HepG2 (cell line): ENCODE measurements around the gene CHD9. TPM values are rescaled to one million over a fixed set of nuclear protein-coding genes. Genes with fewer than 3 reads are reported as not detected.
A peak's percentile ranks its signal among the peaks of the same experiment; 100 is the strongest.

Experiments used
- ATAC-seq: fragments of 200-7000 bp; cut with Tn5 transposase; 3 replicates; pipeline ENCODE4 v1.9.1; 2020; ENCODE audit warnings: mild to moderate bottlenecking, moderate library complexity
- BruUV-seq: library from RNA; stranded (reverse); fragments of 400-500 nt; replicated peaks from 2 replicates; lab custom pipeline; 2021; lab: Mats Ljungman, UMichigan
- CTCF ChIA-PET: fragments of 300-600 bp; formaldehyde crosslinking; extraction: SDS; loops from one replicate; lab custom pipeline; 2021; ENCODE audit warnings: low total read pairs, inconsistent platforms, low intra/inter-chr PET ratio; lab: Yijun Ruan, JAX
- POLR2A ChIA-PET: fragments of 350-600 bp; sonication (Branson Sonifier 250); formaldehyde crosslinking; loops from one replicate; lab custom pipeline; 2020; ENCODE audit warnings: antibody characterized with exemption, inconsistent platforms; lab: Yijun Ruan, JAX
- DNase-seq: peaks from one replicate; pipeline ENCODE4 v3.0.0-alpha.2; 2015; ENCODE audit warnings: low spot score
- FAIRE-seq: peaks from 3 replicates; lab custom pipeline; 2011; peaks lifted over from hg19 to GRCh38; lab: Jason Lieb, UNC
- H2AFZ ChIP-seq: one replicate; pipeline ENCODE4 v1.6.1; 2011; ENCODE audit warnings: low read length, inconsistent platforms
- H3K27ac ChIP-seq: fragments of 300-600 bp; 3 replicates; pipeline ENCODE4 v1.8.0; 2011; ENCODE audit warnings: mixed run types, mild to moderate bottlenecking, mixed read lengths, low read length, inconsistent platforms; ENCODE audit not compliant: insufficient read depth; ENCODE audit errors: extremely low read length
- H3K27me3 ChIP-seq, 2 experiments: fragments of 200-600 bp in 1 of 2; 2 replicates in 1 of 2; 3 replicates in 1 of 2; pipeline versions ENCODE4 v1.6.0 to v1.8.0; 2011; ENCODE audit warnings: low read length in 2 of 2, mild to moderate bottlenecking in 2 of 2, moderate library complexity in 2 of 2, inconsistent platforms in 1 of 2; ENCODE audit not compliant: insufficient read depth in 2 of 2, control insufficient read depth in 1 of 2
- H3K36me3 ChIP-seq, 2 experiments: fragments of 200-600 bp in 1 of 2; replicated peaks in 1 of 2; 2 replicates in 1 of 2; 3 replicates in 1 of 2; pipeline versions ENCODE4 v1.5.1 to v1.8.0; 2011; ENCODE audit warnings: low read length in 2 of 2, inconsistent platforms in 1 of 2; ENCODE audit not compliant: insufficient read depth in 2 of 2, control insufficient read depth in 1 of 2
- H3K4me1 ChIP-seq: 2 replicates; pipeline ENCODE4 v1.5.1; 2012; ENCODE audit warnings: low read length, inconsistent platforms; ENCODE audit not compliant: insufficient read depth
- H3K4me2 ChIP-seq: 2 replicates; pipeline ENCODE4 v1.6.0; 2011; ENCODE audit warnings: low read depth, low read length, inconsistent platforms
- H3K4me3 ChIP-seq, 3 experiments: fragments of 200-600 bp in 1 of 3; sonication (generic), shearing (Covaris generic) in 1 of 3; replicated peaks in 1 of 3; 2 replicates each; pipeline ENCODE4 v1.5.1; 2011 to 2016; ENCODE audit warnings: low read length in 3 of 3, inconsistent platforms in 2 of 3, low read depth in 2 of 3, mild to moderate bottlenecking in 2 of 3, control low read depth in 1 of 3, mixed read lengths in 1 of 3; ENCODE audit not compliant: insufficient read depth in 1 of 3
- H3K79me2 ChIP-seq: one replicate; pipeline ENCODE4 v1.6.1; 2011; ENCODE audit warnings: low read length, inconsistent platforms; ENCODE audit not compliant: insufficient read depth
- H3K9ac ChIP-seq: 2 replicates; pipeline ENCODE4 v1.6.0; 2011; ENCODE audit warnings: mild to moderate bottlenecking, low read depth, low read length, inconsistent platforms; ENCODE audit not compliant: insufficient read depth
- H3K9me3 ChIP-seq: 2 replicates; pipeline ENCODE4 v1.5.1; 2012; ENCODE audit warnings: mild to moderate bottlenecking, low read length
- H4K20me1 ChIP-seq: 2 replicates; pipeline ENCODE4 v1.6.0; 2011; ENCODE audit warnings: inconsistent platforms, mild to moderate bottlenecking, low read length, moderate library complexity; ENCODE audit not compliant: insufficient read depth
- ATM ChIP-seq: fragments of 450-650 bp; IDR thresholded peaks from 2 replicates; pipeline ENCODE4 v1.7.1; 2017; ENCODE audit warnings: mild to moderate bottlenecking, borderline replicate concordance
- BRCA1 ChIP-seq: sonication (generic); formaldehyde crosslinking; IDR thresholded peaks from 2 replicates; pipeline ENCODE4 v1.4.0; 2020; ENCODE audit warnings: missing genetic modification reagents
- CEBPB ChIP-seq: IDR thresholded peaks from 2 replicates; pipeline ENCODE4 v1.6.1; 2011; ENCODE audit warnings: low read depth, low read length, improper control_type of control experiment, borderline replicate concordance
- MIER2 ChIP-seq: IDR thresholded peaks from 2 replicates; pipeline ENCODE4 v1.6.1; 2016; ENCODE audit warnings: missing biosample characterization, missing genetic modification reagents
- MIXL1 ChIP-seq: IDR thresholded peaks from 2 replicates; pipeline ENCODE4 v1.6.1; 2016
- RARG ChIP-seq: sonication (generic); formaldehyde crosslinking; IDR thresholded peaks from 2 replicates; pipeline ENCODE4 v1.4.0; 2020; ENCODE audit warnings: low read depth, mild to moderate bottlenecking, missing genetic modification reagents
- RBAK ChIP-seq: sonication (generic); formaldehyde crosslinking; IDR thresholded peaks from 2 replicates; pipeline ENCODE4 v1.5.1; 2020; ENCODE audit warnings: mild to moderate bottlenecking, missing genetic modification reagents
- ZNF253 ChIP-seq: sonication (generic); formaldehyde crosslinking; IDR thresholded peaks from 2 replicates; pipeline ENCODE4 v1.8.0; 2022; ENCODE audit warnings: mild to moderate bottlenecking, missing genetic modification reagents, borderline replicate concordance
- ZNF44 ChIP-seq: sonication (generic); formaldehyde crosslinking; IDR thresholded peaks from 2 replicates; pipeline ENCODE4 v1.5.1; 2020; ENCODE audit warnings: mild to moderate bottlenecking, missing genetic modification reagents
- ZNF772 ChIP-seq: sonication (generic); formaldehyde crosslinking; IDR thresholded peaks from 2 replicates; pipeline ENCODE4 v1.5.0; 2020; ENCODE audit warnings: mild to moderate bottlenecking, missing genetic modification reagents
- WGBS: methylation state at CpG from one replicate; pipeline ENCODE4 v1.1.6; 2017; ENCODE audit warnings: low lambda C conversion rate; 5-methylcytosine and 5-hydroxymethylcytosine counted together
- in situ Hi-C: cut with HindIII; loops from 2 replicates; pipeline ENCODE4 v1.10.0; 2017; ENCODE audit warnings: low pct_unique_long_range_greater_than_20kb; ENCODE audit not compliant: extremely low pct_ligation_motif_present
- intact Hi-C: fragments of 100-400 bp; cut with micrococcal nuclease; formaldehyde crosslinking; loops from one replicate; pipeline ENCODE4 v1.10.0; 2022; ENCODE audit not compliant: unreplicated experiment
- polyA plus RNA-seq, 8 experiments: library from polyadenylated mRNA; depleted of rRNA in 3 of 8; stranded (reverse) in 7 of 8; unstranded in 1 of 8; fragments of >200 nt; fragmentation: Illumina TruSeq in 4 of 8; extraction: Trizol in 4 of 8; gene quantifications; 2 replicates each; pipeline versions ENCODE4 v1.2.1 to v1.2.3, GENCODE V29; 2011 to 2016; ENCODE audit warnings: low read depth in 4 of 8, missing spikeins in 1 of 8, mixed read lengths in 1 of 8; ENCODE audit not compliant: insufficient read depth in 1 of 8
- total RNA-seq, 5 experiments: library from RNA; depleted of rRNA; stranded (reverse); fragments of >200 nt; fragmentation: Illumina TruSeq; extraction: Trizol; gene quantifications; 2 replicates each; pipeline ENCODE4 v1.2.3, GENCODE V29; 2016; ENCODE audit warnings: low read depth in 1 of 5
- TF ChIP-seq, protein P1 (sequence below): sonication (generic); formaldehyde crosslinking; IDR thresholded peaks from 2 replicates; pipeline ENCODE4 v1.5.1; 2020; ENCODE audit warnings: mild to moderate bottlenecking, missing genetic modification reagents
- TF ChIP-seq, protein P2 (sequence below): sonication (generic); formaldehyde crosslinking; IDR thresholded peaks from 2 replicates; pipeline ENCODE4 v1.5.1; 2020; ENCODE audit warnings: mild to moderate bottlenecking, missing genetic modification reagents, borderline replicate concordance
- TF ChIP-seq, protein P3 (sequence below): sonication (generic); formaldehyde crosslinking; IDR thresholded peaks from 2 replicates; pipeline ENCODE4 v1.5.0; 2020; ENCODE audit warnings: missing genetic modification reagents

Gene CHD9
- total and polyA plus RNA-seq, 2 of the 13 experiments (the other 11 are each of a cell fraction or from before 2014, with no cell fraction given), result 23.4 to 27.7 TPM

DNA sequence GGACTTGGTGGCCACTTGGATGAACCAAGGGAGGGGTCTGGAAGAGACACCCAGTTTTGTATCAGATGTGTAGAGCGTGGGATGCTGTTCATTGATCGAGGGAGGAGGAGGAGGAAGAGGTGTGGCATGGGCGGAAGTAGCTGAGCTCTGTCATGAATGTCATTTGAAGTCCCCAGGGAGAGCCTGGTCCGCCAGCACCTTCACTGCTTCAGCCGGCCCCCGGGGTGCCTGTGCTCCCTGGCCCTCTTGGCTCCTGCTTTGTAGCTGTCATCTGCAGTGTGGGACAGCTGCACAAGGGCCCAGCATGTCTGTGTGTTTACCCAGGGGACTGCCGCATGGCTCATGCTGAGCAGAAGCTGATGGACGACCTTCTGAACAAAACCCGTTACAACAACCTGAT is 304.1 kb downstream of the CHD9 start (continued):
- TF ChIP-seq, protein P1, sequence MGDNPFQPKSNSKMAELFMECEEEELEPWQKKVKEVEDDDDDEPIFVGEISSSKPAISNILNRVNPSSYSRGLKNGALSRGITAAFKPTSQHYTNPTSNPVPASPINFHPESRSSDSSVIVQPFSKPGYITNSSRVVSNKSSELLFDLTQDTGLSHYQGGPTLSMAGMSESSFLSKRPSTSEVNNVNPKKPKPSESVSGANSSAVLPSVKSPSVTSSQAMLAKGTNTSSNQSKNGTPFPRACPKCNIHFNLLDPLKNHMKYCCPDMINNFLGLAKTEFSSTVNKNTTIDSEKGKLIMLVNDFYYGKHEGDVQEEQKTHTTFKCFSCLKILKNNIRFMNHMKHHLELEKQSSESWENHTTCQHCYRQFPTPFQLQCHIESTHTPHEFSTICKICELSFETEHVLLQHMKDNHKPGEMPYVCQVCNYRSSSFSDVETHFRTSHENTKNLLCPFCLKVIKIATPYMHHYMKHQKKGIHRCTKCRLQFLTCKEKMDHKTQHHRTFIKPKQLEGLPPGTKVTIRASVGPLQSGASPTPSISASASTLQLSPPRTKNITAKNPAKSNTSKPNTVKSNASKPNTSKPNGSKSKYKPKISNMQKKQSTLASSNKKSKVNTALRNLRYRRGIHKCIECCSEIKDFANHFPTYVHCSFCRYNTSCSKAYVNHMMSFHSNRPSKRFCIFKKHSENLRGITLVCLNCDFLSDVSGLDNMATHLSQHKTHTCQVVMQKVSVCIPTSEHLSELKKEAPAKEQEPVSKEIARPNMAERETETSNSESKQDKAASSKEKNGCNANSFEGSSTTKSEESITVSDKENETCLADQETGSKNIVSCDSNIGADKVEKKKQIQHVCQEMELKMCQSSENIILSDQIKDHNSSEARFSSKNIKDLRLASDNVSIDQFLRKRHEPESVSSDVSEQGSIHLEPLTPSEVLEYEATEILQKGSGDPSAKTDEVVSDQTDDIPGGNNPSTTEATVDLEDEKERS (CRISPR knock-in tag), result no peak

DNA sequence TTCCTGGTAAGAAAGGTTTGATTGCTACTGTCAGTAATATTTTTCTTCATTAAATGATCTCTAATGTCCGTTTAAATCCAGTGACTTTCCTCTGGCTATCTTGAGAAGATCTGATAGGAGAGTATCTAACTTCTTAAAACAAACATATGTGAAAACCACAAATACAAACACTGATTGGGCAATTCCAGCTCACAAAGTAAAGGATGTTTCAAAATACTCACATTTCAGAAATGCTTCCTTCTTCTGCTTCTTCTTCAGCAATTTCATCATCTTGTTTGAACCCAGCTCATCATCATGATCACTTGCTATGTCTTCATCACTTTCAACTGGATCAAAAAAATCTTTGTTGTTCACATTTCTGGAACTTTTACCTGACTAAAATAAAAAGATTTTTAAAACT is 315.1 kb downstream of the CHD9 start:
- ChIA-PET CTCF (no interaction called here), POLR2A (no interaction called here)
- H3K4me2 ChIP-seq, result no peak overlapping the region
- peaks cover 2 to 3% of the 10 kb centered on the region in 2 experiments; a peak in 2 of 5 replicates for H3K27me3 ChIP-seq
- 0 out of 2 replicates have a peak, but pooled peaks cover 5% of the 10 kb centered on the region for H3K4me1 ChIP-seq
- no peaks in the 10 kb centered on the region for H3K9me3 ChIP-seq
- no peaks in the 10 kb centered on the region for H4K20me1 ChIP-seq
- no peak overlapping the region for H3K4me3 ChIP-seq
- no peaks in the 10 kb centered on the region for H3K36me3 ChIP-seq
- BruUV-seq, result no TSS peak
- DNase-seq (no peak), ATAC-seq (no peak), FAIRE-seq (no peak)
- in situ Hi-C loops (no loop called here), intact Hi-C loops (no loop called here)
- WGBS, result 0% methylated on average over 1 of the region's 1 CpG
- no peak overlapping the region for H3K27ac ChIP-seq
- H3K79me2 ChIP-seq, result no peaks in the 10 kb centered on the region
- TF ChIP-seq CEBPB (peak; percentile 70), MIXL1 (CRISPR knock-in tag) (no peak)
- no peak overlapping the region for H3K9ac ChIP-seq
- no peak overlapping the region for H2AFZ ChIP-seq

DNA sequence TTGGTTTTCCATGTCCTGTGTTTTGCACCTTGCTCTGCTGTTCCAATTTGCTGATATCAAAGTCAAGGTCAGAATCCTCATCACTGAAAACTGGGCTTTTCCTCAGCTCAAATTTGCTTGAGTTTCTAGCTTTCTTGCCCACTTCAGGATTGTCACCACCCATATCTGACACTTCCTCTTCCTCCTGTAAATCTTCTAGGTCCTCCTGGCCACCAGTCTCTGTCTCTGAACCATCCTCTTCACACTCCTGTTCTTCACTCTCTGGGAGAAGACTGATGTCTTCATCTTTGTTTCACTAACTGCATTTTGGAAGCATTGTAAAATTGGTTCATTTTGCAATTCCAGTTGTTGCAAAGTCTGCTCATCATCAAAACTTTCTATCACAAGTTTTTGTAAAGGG is 316.0 kb downstream of the CHD9 start:
- DNase-seq (no peak), FAIRE-seq (no peak), ATAC-seq (no peak)
- Histone ChIP-seq H3K9ac (no peak overlapping the region), H3K79me2 (no peaks in the 10 kb centered on the region), H2AFZ (no peak overlapping the region), H3K4me1 (0 out of 2 replicates have a peak, but pooled peaks cover 5% of the 10 kb centered on the region), H3K27me3 (peaks cover 2 to 3% of the 10 kb centered on the region in 2 experiments; a peak in 2 of 5 replicates), H3K9me3 (no peaks in the 10 kb centered on the region), H3K36me3 (no peaks in the 10 kb centered on the region), H3K4me2 (no peak overlapping the region), H3K27ac (no peak overlapping the region), H4K20me1 (no peaks in the 10 kb centered on the region), H3K4me3 (no peak overlapping the region)
- ChIA-PET CTCF (no interaction called here), POLR2A (no interaction called here)
- BruUV-seq, result no TSS peak
- intact Hi-C loops (no loop called here), in situ Hi-C loops (no loop called here)
- no peak for TF ChIP-seq ATM
- TF ChIP-seq ZNF772 (CRISPR knock-in tag), result no peak
- no peak for TF ChIP-seq RARG (CRISPR knock-in tag)
- no peak for TF ChIP-seq RBAK (CRISPR knock-in tag)
- TF ChIP-seq ZNF44 (CRISPR knock-in tag), result no peak
- TF ChIP-seq, protein P2, sequence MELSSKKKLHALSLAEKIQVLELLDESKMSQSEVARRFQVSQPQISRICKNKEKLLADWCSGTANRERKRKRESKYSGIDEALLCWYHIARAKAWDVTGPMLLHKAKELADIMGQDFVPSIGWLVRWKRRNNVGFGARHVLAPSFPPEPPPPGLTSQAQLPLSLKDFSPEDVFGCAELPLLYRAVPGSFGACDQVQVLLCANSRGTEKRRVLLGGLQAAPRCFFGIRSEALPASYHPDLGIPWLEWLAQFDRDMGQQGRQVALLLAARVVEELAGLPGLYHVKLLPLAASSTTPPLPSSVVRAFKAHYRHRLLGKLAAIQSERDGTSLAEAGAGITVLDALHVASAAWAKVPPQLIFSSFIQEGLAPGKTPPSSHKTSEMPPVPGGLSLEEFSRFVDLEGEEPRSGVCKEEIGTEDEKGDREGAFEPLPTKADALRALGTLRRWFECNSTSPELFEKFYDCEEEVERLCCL (CRISPR knock-in tag), result no peak
- no peak for TF ChIP-seq ZNF253 (CRISPR knock-in tag)
- no peak for TF ChIP-seq MIER2 (CRISPR knock-in tag)
- TF ChIP-seq, protein P3, sequence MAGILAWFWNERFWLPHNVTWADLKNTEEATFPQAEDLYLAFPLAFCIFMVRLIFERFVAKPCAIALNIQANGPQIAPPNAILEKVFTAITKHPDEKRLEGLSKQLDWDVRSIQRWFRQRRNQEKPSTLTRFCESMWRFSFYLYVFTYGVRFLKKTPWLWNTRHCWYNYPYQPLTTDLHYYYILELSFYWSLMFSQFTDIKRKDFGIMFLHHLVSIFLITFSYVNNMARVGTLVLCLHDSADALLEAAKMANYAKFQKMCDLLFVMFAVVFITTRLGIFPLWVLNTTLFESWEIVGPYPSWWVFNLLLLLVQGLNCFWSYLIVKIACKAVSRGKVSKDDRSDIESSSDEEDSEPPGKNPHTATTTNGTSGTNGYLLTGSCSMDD (CRISPR knock-in tag), result no peak
- no peak for TF ChIP-seq BRCA1 (CRISPR knock-in tag)
